Measurements from ENCODE around the gene TM4SF4.
"Not testable (repeated sequence)": the region's sequence is repeated elsewhere in the genome, so short reads cannot be mapped to it uniquely, and the experiment has no call there.

The TM4SF4 gene

GRCh38 chr3:149442043-149442442 is 32.5 kb upstream of the TM4SF4 start:
- no peak overlapping the region for H3K4me2 ChIP-seq (ENCODE audit: low read length)
- peaks cover 24% of the 10 kb centered on the region for H3K4me1 ChIP-seq (ENCODE audit: control insufficient read depth, insufficient read depth, low read length)
- no peaks in the 10 kb centered on the region for H3K9me3 ChIP-seq (replicated peaks; ENCODE audit: low read length)
- no peak overlapping the region for H3K4me3 ChIP-seq (ENCODE audit: low read length)
- no peak overlapping the region for H3K9ac ChIP-seq (ENCODE audit: low read depth, low read length)
- H3K27me3 ChIP-seq (ENCODE audit: control insufficient read depth, insufficient read depth, low read length), result no peaks in the 10 kb centered on the region
- H3K36me3 ChIP-seq (ENCODE audit: insufficient read depth, low read length), result no peaks in the 10 kb centered on the region

GRCh38 chr3:149442851-149443544 is 31.5 kb upstream of the TM4SF4 start:
- Histone ChIP-seq H3K4me2 (ENCODE audit: low read length) (peak overlapping the region; percentile 38), H3K27me3 (ENCODE audit: control insufficient read depth, insufficient read depth, low read length) (no peaks in the 10 kb centered on the region)

GRCh38 chr3:149443545-149443912 is 31.0 kb upstream of the TM4SF4 start:
- Histone ChIP-seq H3K9ac (ENCODE audit: low read depth, low read length) (peak overlapping the region; percentile 31), H3K36me3 (ENCODE audit: insufficient read depth, low read length) (no peaks in the 10 kb centered on the region), H3K4me3 (ENCODE audit: low read length) (no peak overlapping the region), H3K4me2 (ENCODE audit: low read length) (peak overlapping the region; percentile 38), H3K4me1 (ENCODE audit: control insufficient read depth, insufficient read depth, low read length) (peaks cover 38% of the 10 kb centered on the region), H3K27me3 (ENCODE audit: control insufficient read depth, insufficient read depth, low read length) (no peaks in the 10 kb centered on the region), H3K9me3 (replicated peaks; ENCODE audit: low read length) (no peaks in the 10 kb centered on the region)

More at GRCh38 chr3:149442851-149443544, 31.5 kb upstream of the TM4SF4 start:
- no peak overlapping the region for H3K4me3 ChIP-seq (ENCODE audit: low read length)
- H3K9me3 ChIP-seq (replicated peaks; ENCODE audit: low read length), result no peaks in the 10 kb centered on the region
- H3K4me1 ChIP-seq (ENCODE audit: control insufficient read depth, insufficient read depth, low read length), result peaks cover 34% of the 10 kb centered on the region
- H3K9ac ChIP-seq (ENCODE audit: low read depth, low read length), result peak overlapping the region; percentile 41
- H3K36me3 ChIP-seq (ENCODE audit: insufficient read depth, low read length), result no peaks in the 10 kb centered on the region

GRCh38 chr3:149444867-149445266 is 29.6 kb upstream of the TM4SF4 start:
- peaks cover 52% of the 10 kb centered on the region for H3K4me1 ChIP-seq (ENCODE audit: control insufficient read depth, insufficient read depth, low read length)
- not testable (repeated sequence) for H3K9me3 ChIP-seq (replicated peaks; ENCODE audit: low read length); H3K36me3 ChIP-seq (ENCODE audit: insufficient read depth, low read length); H3K27me3 ChIP-seq (ENCODE audit: control insufficient read depth, insufficient read depth, low read length); H3K4me3 ChIP-seq (ENCODE audit: low read length); H3K9ac ChIP-seq (ENCODE audit: low read depth, low read length); H3K4me2 ChIP-seq (ENCODE audit: low read length)

- Histone ChIP-seq H3K9ac (ENCODE audit: low read depth, low read length) (peak overlapping the region; percentile 57), H3K4me2 (ENCODE audit: low read length) (peak overlapping the region; percentile 63), H3K4me1 (ENCODE audit: control insufficient read depth, insufficient read depth, low read length) (peaks cover 43% of the 10 kb centered on the region), H3K9me3 (replicated peaks; ENCODE audit: low read length) (no peaks in the 10 kb centered on the region), H3K4me3 (ENCODE audit: low read length) (peak overlapping the region; percentile 1), H3K27me3 (ENCODE audit: control insufficient read depth, insufficient read depth, low read length) (no peaks in the 10 kb centered on the region), H3K36me3 (ENCODE audit: insufficient read depth, low read length) (no peaks in the 10 kb centered on the region)
Measured at GRCh38 chr3:149448331-149448831, 26.1 kb upstream of the TM4SF4 start.

GRCh38 chr3:149449182-149449581 is 25.3 kb upstream of the TM4SF4 start:
- no peaks in the 10 kb centered on the region for H3K9me3 ChIP-seq (replicated peaks; ENCODE audit: low read length)
- H3K9ac ChIP-seq (ENCODE audit: low read depth, low read length), result peak overlapping the region; percentile 57
- peaks cover 37% of the 10 kb centered on the region for H3K4me1 ChIP-seq (ENCODE audit: control insufficient read depth, insufficient read depth, low read length)
- H3K27me3 ChIP-seq (ENCODE audit: control insufficient read depth, insufficient read depth, low read length), result no peaks in the 10 kb centered on the region
- H3K4me2 ChIP-seq (ENCODE audit: low read length), result peak overlapping the region; percentile 55
- no peaks in the 10 kb centered on the region for H3K36me3 ChIP-seq (ENCODE audit: insufficient read depth, low read length)
- H3K4me3 ChIP-seq (ENCODE audit: low read length), result no peak overlapping the region

- peak overlapping the region; percentile 57 for H3K9ac ChIP-seq (ENCODE audit: low read depth, low read length)
- no peaks in the 10 kb centered on the region for H3K9me3 ChIP-seq (replicated peaks; ENCODE audit: low read length)
- H3K36me3 ChIP-seq (ENCODE audit: insufficient read depth, low read length), result no peaks in the 10 kb centered on the region
- H3K4me1 ChIP-seq (ENCODE audit: control insufficient read depth, insufficient read depth, low read length), result peaks cover 39% of the 10 kb centered on the region
- no peak overlapping the region for H3K4me3 ChIP-seq (ENCODE audit: low read length)
- H3K27me3 ChIP-seq (ENCODE audit: control insufficient read depth, insufficient read depth, low read length), result no peaks in the 10 kb centered on the region
- no peak overlapping the region for H3K4me2 ChIP-seq (ENCODE audit: low read length)
Measured at GRCh38 chr3:149449799-149450198, 24.7 kb upstream of the TM4SF4 start.

GRCh38 chr3:149450281-149450680 is 24.2 kb upstream of the TM4SF4 start:
- no peaks in the 10 kb centered on the region for H3K36me3 ChIP-seq (ENCODE audit: insufficient read depth, low read length)
- no peaks in the 10 kb centered on the region for H3K27me3 ChIP-seq (ENCODE audit: control insufficient read depth, insufficient read depth, low read length)
- no peak overlapping the region for H3K4me2 ChIP-seq (ENCODE audit: low read length)
- no peak overlapping the region for H3K4me3 ChIP-seq (ENCODE audit: low read length)
- peaks cover 44% of the 10 kb centered on the region for H3K4me1 ChIP-seq (ENCODE audit: control insufficient read depth, insufficient read depth, low read length)
- no peaks in the 10 kb centered on the region for H3K9me3 ChIP-seq (replicated peaks; ENCODE audit: low read length)
- H3K9ac ChIP-seq (ENCODE audit: low read depth, low read length), result peak overlapping the region; percentile 57

GRCh38 chr3:149452036-149452435 is 22.5 kb upstream of the TM4SF4 start:
- Histone ChIP-seq H3K4me1 (ENCODE audit: control insufficient read depth, insufficient read depth, low read length) (peaks cover 41% of the 10 kb centered on the region), H3K4me2 (ENCODE audit: low read length) (no peak overlapping the region), H3K27me3 (ENCODE audit: control insufficient read depth, insufficient read depth, low read length) (no peaks in the 10 kb centered on the region), H3K9ac (ENCODE audit: low read depth, low read length) (no peak overlapping the region), H3K9me3 (replicated peaks; ENCODE audit: low read length) (no peaks in the 10 kb centered on the region), H3K36me3 (ENCODE audit: insufficient read depth, low read length) (no peaks in the 10 kb centered on the region), H3K4me3 (ENCODE audit: low read length) (no peak overlapping the region)

GRCh38 chr3:149453140-149453805 is 21.2 kb upstream of the TM4SF4 start:
- Histone ChIP-seq H3K4me3 (ENCODE audit: low read length) (no peak overlapping the region), H3K4me2 (ENCODE audit: low read length) (no peak overlapping the region), H3K27me3 (ENCODE audit: control insufficient read depth, insufficient read depth, low read length) (no peaks in the 10 kb centered on the region), H3K9ac (ENCODE audit: low read depth, low read length) (no peak overlapping the region), H3K9me3 (replicated peaks; ENCODE audit: low read length) (no peaks in the 10 kb centered on the region), H3K4me1 (ENCODE audit: control insufficient read depth, insufficient read depth, low read length) (peaks cover 29% of the 10 kb centered on the region), H3K36me3 (ENCODE audit: insufficient read depth, low read length) (no peaks in the 10 kb centered on the region)

GRCh38 chr3:149454746-149455145 is 19.8 kb upstream of the TM4SF4 start:
- Histone ChIP-seq H3K4me3 (ENCODE audit: low read length) (no peak overlapping the region), H3K36me3 (ENCODE audit: insufficient read depth, low read length) (no peaks in the 10 kb centered on the region), H3K9ac (ENCODE audit: low read depth, low read length) (no peak overlapping the region), H3K4me2 (ENCODE audit: low read length) (no peak overlapping the region), H3K4me1 (ENCODE audit: control insufficient read depth, insufficient read depth, low read length) (peaks cover 15% of the 10 kb centered on the region), H3K27me3 (ENCODE audit: control insufficient read depth, insufficient read depth, low read length) (no peaks in the 10 kb centered on the region), H3K9me3 (replicated peaks; ENCODE audit: low read length) (no peaks in the 10 kb centered on the region)

GRCh38 chr3:149455366-149455765 is 19.1 kb upstream of the TM4SF4 start:
- no peak overlapping the region for H3K4me3 ChIP-seq (ENCODE audit: low read length)
- no peaks in the 10 kb centered on the region for H3K9me3 ChIP-seq (replicated peaks; ENCODE audit: low read length)
- H3K4me2 ChIP-seq (ENCODE audit: low read length), result no peak overlapping the region
- peaks cover 9% of the 10 kb centered on the region for H3K4me1 ChIP-seq (ENCODE audit: control insufficient read depth, insufficient read depth, low read length)
- H3K9ac ChIP-seq (ENCODE audit: low read depth, low read length), result no peak overlapping the region
- no peaks in the 10 kb centered on the region for H3K27me3 ChIP-seq (ENCODE audit: control insufficient read depth, insufficient read depth, low read length)
- no peaks in the 10 kb centered on the region for H3K36me3 ChIP-seq (ENCODE audit: insufficient read depth, low read length)
